H9 (cell line): Measurements from ENCODE around the gene PPM1H. TPM values are rescaled to one million over a fixed set of nuclear protein-coding genes. Genes with fewer than 3 reads are reported as not detected.

ENCODE experiments used
- DNase-seq: peaks from one replicate; pipeline ENCODE4 v3.0.0-alpha.2; 2017
- H2AFZ ChIP-seq: one replicate; pipeline ENCODE4 v1.6.1; 2013; ENCODE audit warnings: mild to moderate bottlenecking, low read length, control low read depth, moderate library complexity
- H2AK5ac ChIP-seq: 2 replicates; pipeline ENCODE4 v1.6.1; 2013; ENCODE audit warnings: low read length, control low read depth, mixed read lengths; ENCODE audit not compliant: insufficient read length
- H2BK120ac ChIP-seq: one replicate; pipeline ENCODE4 v1.6.1; 2013; ENCODE audit warnings: low read depth, mild to moderate bottlenecking, low read length, control low read depth, inconsistent platforms; ENCODE audit not compliant: poor library complexity, severe bottlenecking
- H2BK12ac ChIP-seq: 2 replicates; pipeline ENCODE4 v1.6.1; 2013; ENCODE audit warnings: low read length, control low read depth, mixed read lengths, low read depth; ENCODE audit not compliant: insufficient read length
- H2BK15ac ChIP-seq: 2 replicates; pipeline ENCODE4 v1.6.1; 2013; ENCODE audit warnings: low read depth, low read length, control low read depth
- H2BK20ac ChIP-seq: one replicate; pipeline ENCODE4 v1.6.1; 2013; ENCODE audit warnings: low read depth, mild to moderate bottlenecking, low read length, control low read depth, inconsistent platforms; ENCODE audit not compliant: poor library complexity, severe bottlenecking
- H2BK5ac ChIP-seq: 2 replicates; pipeline ENCODE4 v1.6.1; 2013; ENCODE audit warnings: low read length, control low read depth, mixed read lengths; ENCODE audit not compliant: insufficient read length
- H3K14ac ChIP-seq: 2 replicates; pipeline ENCODE4 v1.6.1; 2013; ENCODE audit warnings: low read length, control low read depth; ENCODE audit not compliant: insufficient read depth
- H3K18ac ChIP-seq: 2 replicates; pipeline ENCODE4 v1.6.1; 2013; ENCODE audit warnings: low read depth, mild to moderate bottlenecking, mixed read lengths, low read length, control low read depth; ENCODE audit not compliant: insufficient read length
- H3K23ac ChIP-seq: 2 replicates; pipeline ENCODE4 v1.6.1; 2013; ENCODE audit warnings: low read length, control low read depth, mixed read lengths, low read depth; ENCODE audit not compliant: insufficient read length
- H3K23me2 ChIP-seq: 2 replicates; pipeline ENCODE4 v1.6.1; 2013; ENCODE audit warnings: low read depth, mild to moderate bottlenecking, mixed read lengths, low read length, control low read depth; ENCODE audit not compliant: insufficient read length, poor library complexity, severe bottlenecking
- H3K27ac ChIP-seq: 2 replicates; pipeline ENCODE4 v1.5.1; 2013; ENCODE audit warnings: low read length, control low read depth, mixed read lengths, low read depth; ENCODE audit not compliant: insufficient read length
- H3K27me3 ChIP-seq: 2 replicates; pipeline ENCODE4 v1.6.1; 2013; ENCODE audit warnings: low read length, control low read depth, inconsistent platforms; ENCODE audit not compliant: insufficient read depth
- H3K4ac ChIP-seq: 2 replicates; pipeline ENCODE4 v1.6.1; 2013; ENCODE audit warnings: low read depth, mild to moderate bottlenecking, control low read depth, inconsistent platforms, low read length, moderate library complexity
- H3K4me1 ChIP-seq: 2 replicates; pipeline ENCODE4 v1.6.1; 2013; ENCODE audit warnings: low read length, control low read depth, inconsistent platforms; ENCODE audit not compliant: insufficient read depth
- H3K4me2 ChIP-seq: 2 replicates; pipeline ENCODE4 v1.6.1; 2013; ENCODE audit warnings: low read length, control low read depth, mixed read lengths; ENCODE audit not compliant: insufficient read length, insufficient read depth
- H3K56ac ChIP-seq: 2 replicates; pipeline ENCODE4 v1.6.1; 2013; ENCODE audit warnings: low read depth, mild to moderate bottlenecking, mixed read lengths, low read length, control low read depth; ENCODE audit not compliant: insufficient read length
- H3K79me1 ChIP-seq: 2 replicates; pipeline ENCODE4 v1.6.1; 2013; ENCODE audit warnings: low read depth, mild to moderate bottlenecking, moderate library complexity, low read length, control low read depth, inconsistent platforms; ENCODE audit not compliant: insufficient read depth, poor library complexity, severe bottlenecking
- H3K79me2 ChIP-seq: 2 replicates; pipeline ENCODE4 v1.6.1; 2013; ENCODE audit warnings: low read length, control low read depth, inconsistent platforms; ENCODE audit not compliant: insufficient read depth
- H3K9ac ChIP-seq: 2 replicates; pipeline ENCODE4 v1.6.1; 2013; ENCODE audit warnings: low read length, control low read depth, mixed read lengths; ENCODE audit not compliant: insufficient read length; ENCODE audit errors: extremely low read depth
- H3K9me3 ChIP-seq: one replicate; pipeline ENCODE4 v1.6.1; 2013; ENCODE audit warnings: low read depth, low read length, inconsistent platforms; ENCODE audit not compliant: control insufficient read depth
- H3T11ph ChIP-seq: one replicate; pipeline ENCODE4 v1.6.1; 2013; ENCODE audit warnings: mild to moderate bottlenecking, low read length, control low read depth, inconsistent platforms
- H4K20me1 ChIP-seq: one replicate; pipeline ENCODE4 v1.6.1; 2013; ENCODE audit not compliant: control insufficient read depth, insufficient read length, insufficient read depth
- H4K5ac ChIP-seq: 2 replicates; pipeline ENCODE4 v1.6.1; 2013; ENCODE audit warnings: low read depth, mild to moderate bottlenecking, mixed read lengths, low read length, control low read depth; ENCODE audit not compliant: insufficient read length
- H4K8ac ChIP-seq: replicated peaks from 2 replicates; pipeline ENCODE4 v1.6.1; 2013; ENCODE audit warnings: low read length, control low read depth, mixed read lengths, low read depth; ENCODE audit not compliant: insufficient read length
- H4K91ac ChIP-seq: 2 replicates; pipeline ENCODE4 v1.6.1; 2013; ENCODE audit warnings: low read depth, mild to moderate bottlenecking, moderate library complexity, mixed read lengths, low read length, control low read depth; ENCODE audit not compliant: insufficient read length
- H3K27ac Mint-ChIP-seq, 3 experiments: 2 replicates in 2 of 3; 3 replicates in 1 of 3; pipeline ENCODE4 v1.8.0; 2020 to 2021; ENCODE audit warnings: mixed read lengths in 3 of 3, mild to moderate bottlenecking in 1 of 3, moderate library complexity in 1 of 3
- H3K27me3 Mint-ChIP-seq: 2 replicates; pipeline ENCODE4 v1.8.0; 2021; ENCODE audit warnings: low read depth, mild to moderate bottlenecking, moderate library complexity, mixed read lengths
- H3K36me3 Mint-ChIP-seq, 3 experiments: 2 replicates in 2 of 3; 3 replicates in 1 of 3; pipeline ENCODE4 v1.8.0; 2020 to 2021; ENCODE audit warnings: low read depth in 3 of 3, mixed read lengths in 3 of 3; ENCODE audit not compliant: insufficient read depth in 1 of 3
- H3K4me1 Mint-ChIP-seq, 2 experiments: 2 replicates each; pipeline ENCODE4 v1.8.0; 2020; ENCODE audit warnings: mixed read lengths in 2 of 2
- H3K4me3 Mint-ChIP-seq, 2 experiments: 2 replicates in 1 of 2; 3 replicates in 1 of 2; pipeline ENCODE4 v1.8.0; 2020 to 2021; ENCODE audit warnings: mild to moderate bottlenecking in 2 of 2, mixed read lengths in 2 of 2, moderate library complexity in 1 of 2
- H3K9me3 Mint-ChIP-seq, 2 experiments: 2 replicates in 1 of 2; 3 replicates in 1 of 2; pipeline ENCODE4 v1.8.0; 2020; ENCODE audit warnings: mild to moderate bottlenecking in 2 of 2, mixed read lengths in 2 of 2, moderate library complexity in 1 of 2
- CTCF ChIP-seq: fragments of 200-600 bp; sonication (generic); conservative IDR thresholded peaks from 3 replicates; pipeline ENCODE4 v1.8.0; 2021; ENCODE audit warnings: antibody characterized with exemption, mild to moderate bottlenecking
- WGBS: extraction: QIAGEN DNeasy Blood & Tissue Kit; methylation state at CpG from one replicate; pipeline ENCODE4 v1.1.7; 2013; ENCODE audit warnings: missing lambda C conversion rate, low lambda C conversion rate, mixed read lengths; ENCODE audit not compliant: insufficient read length; ENCODE audit errors: extremely low coverage; 5-methylcytosine and 5-hydroxymethylcytosine counted together
- total RNA-seq: library from RNA; stranded (reverse); gene quantifications from 2 replicates; pipeline ENCODE4 v1.2.1, GENCODE V29; 2021

PPM1H gene
- total RNA-seq, 1 experiment from 2014 or later: 22.1 TPM

GRCh38 chr12:62933602-62934238 lies 1.2 kb downstream of the PPM1H start:
- no peak overlapping the region for H3K27ac ChIP-seq
- no peak overlapping the region for H3T11ph ChIP-seq
- H3K23ac ChIP-seq: no peak overlapping the region
- H2BK20ac ChIP-seq: no peak overlapping the region
- no peak overlapping the region for H2AFZ ChIP-seq
- H2AK5ac ChIP-seq: no peak overlapping the region
- H3K4me1 Mint-ChIP-seq: peaks cover 45 to 50% of the 10 kb centered on the region in 2 experiments
- no peaks in the 10 kb centered on the region; a peak in 1 of 7 replicates for H3K36me3 Mint-ChIP-seq
- no peak overlapping the region for H4K8ac ChIP-seq
- no peak overlapping the region for H2BK15ac ChIP-seq
- no CpG with 5 or more reads among the region's 24 CpGs for WGBS
- no peak overlapping the region for H4K91ac ChIP-seq
- peaks cover 2% of the 10 kb centered on the region for H4K20me1 ChIP-seq
- no peaks in the 10 kb centered on the region for H3K27me3 Mint-ChIP-seq
- H3K79me1 ChIP-seq: no peaks in the 10 kb centered on the region
- H3K56ac ChIP-seq: no peak overlapping the region
- H3K9me3 ChIP-seq: no peaks in the 10 kb centered on the region
- peaks cover 10% of the 10 kb centered on the region for H3K23me2 ChIP-seq
- no peak overlapping the region for H2BK120ac ChIP-seq
- peak overlapping the region; percentile 90 for H3K4me2 ChIP-seq
- H3K18ac ChIP-seq: no peak overlapping the region
- peak overlapping the region; percentile 97 to 100 for H3K4me3 Mint-ChIP-seq
- H2BK5ac ChIP-seq: no peak overlapping the region
- no peak overlapping the region for H3K4ac ChIP-seq
- no peak overlapping the region for H3K14ac ChIP-seq
- no peak overlapping the region for H4K5ac ChIP-seq
- H3K9me3 Mint-ChIP-seq: no peaks in the 10 kb centered on the region
- no peaks in the 10 kb centered on the region; the same call in 1 of the 2 replicates for H3K79me2 ChIP-seq
- H3K27ac Mint-ChIP-seq: peak overlapping the region; percentile 90 to 95 (median 90); a peak in 6 of 7 replicates
- no peak overlapping the region for H2BK12ac ChIP-seq
- peaks cover 6% of the 10 kb centered on the region for H3K4me1 ChIP-seq
- TF ChIP-seq CTCF: no peak
- no peaks in the 10 kb centered on the region for H3K27me3 ChIP-seq
- H3K9ac ChIP-seq: peak overlapping the region; percentile 40
- DNase-seq: no peak
